DMS 273 treated with DMSO at 0.1 percent for 48 hours (cell line): ENCODE measurements around the gene NID2.

Experiments
- DNase-seq: peaks from one replicate; lab custom pipeline; 2025; lab: John Stamatoyannopoulos, UW

NID2 gene

GRCh38 chr14:52052288-52052943, 16.4 kb downstream of the NID2 start:
- DNase-seq, result no peak

DNA sequence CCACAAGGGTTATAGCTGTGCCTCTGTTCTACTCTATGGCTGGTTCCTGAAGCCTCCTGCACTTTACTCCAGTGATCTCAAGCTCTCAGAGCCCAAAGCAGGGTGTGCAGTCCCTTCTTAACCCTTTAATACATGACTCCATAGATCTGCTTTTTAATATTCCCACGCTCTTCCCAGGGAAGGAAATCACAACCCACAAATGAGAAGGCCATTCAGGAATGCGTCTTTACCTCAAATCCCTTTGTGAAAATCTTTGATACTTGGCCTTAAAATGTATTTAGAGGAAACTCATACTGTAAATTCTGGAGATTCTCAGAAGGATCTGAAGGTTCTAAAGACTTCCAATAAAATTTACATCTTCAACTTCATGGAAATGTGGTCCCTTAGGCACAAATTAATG, 17.0 kb downstream of the NID2 start:
- DNase-seq, result no peak

DNA sequence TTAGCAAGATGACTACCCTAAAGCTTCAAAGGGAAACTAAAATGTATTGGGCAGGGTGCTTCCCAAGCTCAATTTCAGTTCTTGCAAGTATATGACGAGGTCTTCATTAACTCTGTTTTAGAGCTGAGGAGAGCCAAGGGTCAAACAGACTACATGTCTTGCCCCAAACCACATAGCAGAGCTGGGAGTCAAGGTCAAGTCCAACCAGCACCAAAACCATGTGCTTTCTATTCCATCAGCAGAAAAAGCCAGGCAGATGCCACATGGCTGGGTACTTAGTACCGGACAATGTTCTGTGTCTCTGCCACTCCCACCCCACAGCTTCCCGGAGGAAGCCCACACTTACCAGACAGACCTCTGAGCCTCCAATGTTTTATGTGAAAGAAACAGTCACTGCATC, 17.6 kb downstream of the NID2 start:
- DNase-seq, result no peak

- DNase-seq, result no peak
Observed at GRCh38 chr14:52049721-52050588, 18.9 kb downstream of the NID2 start.

DNA sequence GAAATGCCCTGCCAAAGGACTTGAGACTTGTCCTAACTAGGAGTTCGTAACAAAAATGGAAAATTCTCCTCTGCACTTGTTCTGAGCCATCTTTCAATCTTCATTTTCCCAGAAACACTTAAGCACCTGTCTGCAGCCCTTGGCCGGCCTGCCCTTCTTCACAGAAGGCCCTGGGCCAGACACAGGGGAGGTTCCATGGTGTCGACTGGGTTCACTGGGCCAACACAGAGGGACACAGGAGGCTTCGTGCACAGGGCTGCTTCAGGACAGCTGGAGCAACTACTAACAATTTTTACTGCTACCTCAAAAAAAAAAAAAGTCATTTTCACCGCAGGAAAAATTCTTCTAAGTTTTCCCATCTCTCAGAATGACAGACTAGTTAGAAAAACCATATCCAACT, 19.6 kb downstream of the NID2 start:
- no peak for DNase-seq

GRCh38 chr14:52048641-52049204, 20.1 kb downstream of the NID2 start:
- DNase-seq, result no peak

DNA sequence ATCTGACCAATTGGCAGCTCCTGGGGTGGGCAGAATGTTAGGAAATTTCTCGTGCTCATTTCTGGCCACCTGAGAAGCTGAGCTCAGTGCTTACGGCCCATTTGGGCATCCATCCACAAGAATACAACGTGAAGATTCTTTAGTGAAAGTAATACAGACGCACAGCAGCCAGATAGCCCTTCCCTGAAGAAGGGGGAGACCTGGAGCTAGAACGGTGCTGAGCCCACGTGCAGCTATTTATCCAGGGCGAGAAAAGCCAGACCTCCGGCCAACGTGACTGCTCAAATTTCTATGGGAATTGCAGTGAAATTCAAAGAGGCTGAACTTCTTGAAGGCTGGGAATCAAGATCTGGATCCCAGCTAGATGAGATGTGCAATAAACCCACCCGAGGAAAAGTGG, 20.7 kb downstream of the NID2 start:
- no peak for DNase-seq

- no peak for DNase-seq
Observed at GRCh38 chr14:52046376-52046917, 22.4 kb downstream of the NID2 start.

DNA sequence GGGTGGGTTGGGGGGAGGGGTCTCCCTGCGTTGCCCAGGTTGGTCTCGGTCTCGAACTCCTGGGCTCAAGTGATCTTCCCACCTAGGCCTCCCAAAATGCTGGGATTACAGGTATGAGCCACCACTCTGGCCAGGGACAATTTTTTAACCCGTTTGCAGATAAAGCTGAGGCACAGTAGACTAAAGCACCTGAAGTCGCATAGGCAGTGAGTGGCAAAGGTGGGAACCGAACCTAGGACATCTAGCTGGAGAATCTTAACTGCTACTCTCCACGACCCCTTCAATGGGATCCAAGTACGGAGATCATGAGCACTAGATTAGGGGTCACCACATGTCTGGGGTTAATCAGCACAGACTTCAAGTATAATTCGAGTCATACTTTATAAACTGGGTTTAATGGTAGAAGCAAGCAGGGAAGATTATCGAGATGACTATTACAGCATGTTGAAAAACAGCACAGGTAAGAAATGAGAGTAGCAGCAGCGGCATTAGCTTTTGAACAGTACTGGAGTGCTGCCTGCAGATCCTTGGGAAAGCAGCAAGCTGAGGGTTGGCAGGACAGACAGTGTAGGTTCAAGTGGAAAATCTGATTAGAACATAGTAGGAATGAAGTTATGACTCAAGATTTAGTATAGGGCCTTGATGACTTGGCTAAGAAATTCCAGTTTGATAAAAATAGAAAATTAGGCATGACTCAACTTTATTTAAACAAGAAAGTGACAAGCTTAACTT, 23.9 kb downstream of the NID2 start:
- DNase-seq, result no peak

DNA sequence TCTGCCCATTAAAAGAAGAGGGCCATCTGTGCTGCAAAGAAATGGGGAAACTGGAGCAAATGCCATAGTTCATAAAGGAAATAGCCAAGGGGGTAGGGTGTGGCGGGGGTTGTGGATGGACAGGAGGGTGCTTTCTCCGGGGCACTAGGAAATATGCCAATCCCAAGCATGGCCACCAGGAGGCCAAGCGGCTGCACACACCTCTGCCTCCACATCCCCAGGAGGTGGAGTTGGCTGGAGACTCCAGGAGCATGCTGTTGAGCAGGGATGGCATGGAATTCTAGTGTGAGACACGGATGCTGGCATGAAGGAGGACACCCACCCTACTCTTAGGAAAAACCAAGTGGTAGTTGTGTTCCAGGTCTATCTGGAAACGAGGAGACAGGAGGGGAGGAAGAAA, 25.2 kb downstream of the NID2 start:
- no peak for DNase-seq

- no peak for DNase-seq
Observed at GRCh38 chr14:52042371-52043289, 26.2 kb downstream of the NID2 start.

DNA sequence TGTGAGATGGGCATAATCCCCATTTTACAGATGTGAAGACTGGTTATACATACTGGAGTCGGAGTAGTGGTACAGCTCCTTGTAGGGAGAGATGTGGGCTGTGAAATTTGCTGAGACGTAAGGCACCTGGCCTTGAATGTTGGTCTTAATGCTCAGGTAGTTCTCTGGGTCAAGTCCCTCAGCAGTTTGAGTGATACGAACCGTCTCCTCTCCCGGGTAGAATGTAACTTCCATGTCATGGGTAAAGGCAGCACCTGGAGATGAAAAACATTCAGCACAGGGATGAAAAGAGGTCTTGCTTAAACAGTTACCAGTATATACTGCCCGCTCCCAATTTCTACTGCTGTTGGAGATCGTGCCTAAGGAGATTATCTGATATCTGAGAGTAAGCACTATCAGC, 28.3 kb downstream of the NID2 start:
- DNase-seq, result no peak

DNA sequence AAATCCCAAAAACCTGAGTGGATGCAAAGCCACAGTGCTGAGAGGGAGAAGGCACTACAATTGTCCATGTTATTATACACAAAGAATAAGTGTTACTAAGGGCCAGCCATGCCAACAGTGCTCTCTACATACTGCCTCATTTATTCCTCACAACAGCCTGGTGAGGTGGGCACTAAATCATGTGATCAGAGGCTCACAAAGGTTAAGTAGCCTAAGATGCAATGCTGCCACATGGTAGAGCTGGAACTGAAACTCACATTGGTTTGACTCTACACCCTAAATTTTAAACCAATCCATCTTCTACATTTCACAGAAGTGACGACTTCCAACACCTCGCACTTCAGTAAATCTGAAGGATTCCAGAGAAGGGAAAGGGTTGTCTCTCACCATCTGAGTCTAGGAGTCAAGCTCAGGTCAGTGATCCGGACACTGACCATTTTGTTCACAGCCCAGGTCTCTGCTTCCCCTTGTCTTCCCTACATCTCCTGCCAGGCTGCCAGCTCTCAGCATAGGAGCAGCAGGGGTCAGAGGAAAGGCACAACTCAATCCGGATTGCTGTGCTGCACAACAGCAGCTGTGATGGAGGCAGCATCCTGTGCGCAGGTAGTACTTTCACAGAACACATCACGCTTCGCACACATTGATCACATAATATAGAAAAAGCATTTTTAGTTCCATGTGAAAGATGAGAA, 29.6 kb downstream of the NID2 start:
- no peak for DNase-seq

- no peak for DNase-seq
Observed at GRCh38 chr14:52033101-52033642, 35.7 kb downstream of the NID2 start.

DNA sequence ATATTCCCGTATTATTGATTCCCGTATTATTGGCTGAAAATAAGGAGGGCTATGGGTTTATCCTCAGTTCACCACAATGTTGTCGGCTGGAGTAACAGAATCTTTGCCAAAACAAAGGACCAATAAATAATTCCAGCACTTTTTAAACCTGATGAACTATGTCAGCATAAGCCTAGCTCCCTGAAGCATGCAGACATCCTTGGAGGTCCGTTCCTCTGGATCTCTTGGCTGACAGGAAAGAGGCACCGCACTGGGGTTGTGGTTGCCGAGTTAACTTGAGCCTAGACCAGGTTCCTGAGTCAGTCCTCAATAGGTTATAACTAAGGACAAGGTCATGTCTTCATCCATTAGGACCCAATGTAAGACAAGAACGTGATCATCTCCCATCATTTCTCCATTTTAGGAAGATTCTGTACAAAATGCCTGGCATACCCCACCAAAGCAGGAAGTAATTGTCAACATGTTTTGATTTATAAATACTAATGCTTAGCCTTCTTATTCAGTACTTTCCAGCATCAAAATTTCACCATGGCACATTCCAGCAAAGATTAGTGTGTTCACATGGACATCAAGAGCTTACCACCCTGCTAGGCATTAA, 36.6 kb downstream of the NID2 start:
- no peak for DNase-seq

DNA sequence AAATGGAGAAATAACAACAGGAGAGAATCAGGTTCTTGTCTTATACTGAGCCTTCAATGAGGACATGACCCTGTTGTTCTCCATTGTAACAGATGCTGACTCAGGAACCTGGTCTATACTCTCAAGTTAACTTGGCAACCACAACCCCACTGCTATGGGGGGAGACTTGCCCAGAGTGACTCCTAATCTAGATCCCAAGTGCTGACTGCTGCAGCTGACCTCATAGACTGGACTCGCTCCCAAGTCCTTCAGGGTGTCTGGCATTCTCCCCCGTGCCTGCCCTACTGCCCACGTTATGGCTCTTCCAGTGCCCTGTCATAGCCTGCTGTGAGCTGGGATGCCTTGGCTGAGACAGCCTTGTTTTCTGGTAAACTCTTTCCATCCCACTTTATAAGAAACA, 37.1 kb downstream of the NID2 start:
- no peak for DNase-seq

DNA sequence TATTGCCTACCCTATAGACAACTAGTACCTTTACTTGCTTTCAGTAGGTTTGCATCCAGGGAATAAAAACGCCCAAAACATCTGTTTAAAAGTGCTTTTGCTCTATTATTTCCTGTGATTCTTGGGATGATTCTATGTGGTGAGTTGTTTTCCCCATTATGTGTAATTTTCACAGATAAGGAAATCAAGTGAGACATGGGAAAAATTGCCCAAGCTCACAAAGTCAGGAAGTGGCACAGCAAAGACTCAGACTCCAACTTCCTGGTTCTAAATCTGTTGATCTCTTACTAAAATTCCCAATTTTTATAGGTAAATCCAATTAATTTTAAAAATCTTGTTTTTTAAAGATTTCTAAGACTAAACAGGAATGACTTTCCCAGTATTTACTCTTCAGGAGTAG, 39.0 kb downstream of the NID2 start:
- no peak for DNase-seq

- DNase-seq, result no peak
Observed at GRCh38 chr14:52026901-52027300, 42.0 kb downstream of the NID2 start.

DNA sequence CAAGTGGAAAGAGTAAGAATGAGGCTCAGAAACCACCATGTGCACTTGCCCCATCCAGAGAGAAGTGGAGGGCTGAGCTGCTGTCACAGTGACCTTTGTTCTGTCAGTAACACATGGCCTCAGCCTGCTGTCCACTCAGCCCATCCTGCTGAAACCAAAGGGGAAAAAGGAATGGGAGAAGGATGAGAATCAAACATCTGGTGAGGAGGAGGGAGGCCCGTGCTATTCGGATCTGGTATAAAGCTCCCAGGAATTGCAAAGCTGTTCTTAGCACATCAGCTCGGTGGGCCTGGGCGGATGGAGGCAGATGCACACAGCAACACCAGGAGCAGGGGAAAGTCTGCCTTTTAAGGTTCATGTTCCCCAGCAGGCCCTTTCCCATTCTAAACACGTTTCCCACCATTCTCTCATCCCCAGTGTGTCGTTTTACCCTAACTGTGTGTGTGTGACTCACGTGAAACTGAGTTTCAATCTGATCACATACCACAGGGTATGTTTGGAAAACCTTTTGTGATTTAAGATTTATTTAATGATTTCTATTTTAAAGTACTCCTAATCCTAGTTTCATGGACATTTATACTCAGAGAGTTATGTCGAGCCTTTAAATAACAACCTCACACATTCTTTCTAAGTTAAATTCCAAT, 42.7 kb downstream of the NID2 start:
- no peak for DNase-seq
